ENCODE results near the gene ATF4.
A peak's percentile ranks its signal among the peaks of the same experiment; 100 is the strongest.
"Not testable (repeated sequence)": the region's sequence is repeated elsewhere in the genome, so short reads cannot be mapped to it uniquely, and the experiment has no call there.

ATF4 gene

DNA sequence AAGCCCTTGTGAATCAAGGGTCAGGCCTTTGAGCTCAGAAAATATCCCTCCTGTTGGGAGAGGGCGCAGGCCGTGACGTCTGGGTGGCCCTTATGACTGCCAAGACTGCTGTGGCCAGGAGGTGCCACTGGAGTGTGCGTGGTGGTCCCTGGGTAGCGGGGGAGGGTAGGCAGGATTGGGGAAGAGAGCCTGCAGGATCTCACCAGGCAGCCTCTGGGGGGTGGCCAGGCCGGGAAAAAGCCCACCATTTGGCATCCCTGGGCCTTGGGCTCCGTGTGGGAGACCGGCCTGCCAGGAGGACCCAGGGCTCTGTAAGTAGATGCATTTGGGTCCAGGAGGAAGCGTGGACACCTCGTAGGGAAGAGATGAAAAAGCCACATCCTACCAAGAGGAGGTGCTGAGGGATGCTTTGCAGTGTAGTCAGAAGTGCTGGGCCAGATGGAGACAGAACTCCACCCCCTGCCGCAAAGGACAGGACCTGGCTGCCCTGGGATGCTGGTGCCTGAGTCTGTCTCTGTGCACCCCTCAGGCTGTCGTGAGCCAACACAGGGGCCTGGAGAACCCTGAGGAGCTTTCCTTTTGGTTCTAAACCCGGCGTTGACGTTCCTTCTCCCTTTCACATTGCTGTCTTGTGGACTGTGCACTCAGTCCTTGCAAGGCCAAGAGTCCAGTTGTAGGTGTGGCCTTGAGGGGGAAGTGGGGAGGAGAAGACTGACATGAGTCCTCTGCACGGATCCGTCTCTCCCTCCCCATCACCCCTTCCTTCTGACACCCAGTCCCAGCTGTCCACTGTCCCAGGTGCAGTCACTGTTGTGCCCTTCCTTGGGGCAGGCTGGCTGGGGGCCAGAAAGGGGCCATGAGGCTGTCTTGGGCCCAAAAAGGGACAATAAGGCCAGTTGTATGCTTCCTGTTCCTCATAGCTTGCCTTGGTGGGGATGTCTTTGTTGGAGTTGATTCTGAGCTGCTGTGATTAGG is 31.0 kb upstream of the ATF4 start:
- DNase-seq = no peak

DNA sequence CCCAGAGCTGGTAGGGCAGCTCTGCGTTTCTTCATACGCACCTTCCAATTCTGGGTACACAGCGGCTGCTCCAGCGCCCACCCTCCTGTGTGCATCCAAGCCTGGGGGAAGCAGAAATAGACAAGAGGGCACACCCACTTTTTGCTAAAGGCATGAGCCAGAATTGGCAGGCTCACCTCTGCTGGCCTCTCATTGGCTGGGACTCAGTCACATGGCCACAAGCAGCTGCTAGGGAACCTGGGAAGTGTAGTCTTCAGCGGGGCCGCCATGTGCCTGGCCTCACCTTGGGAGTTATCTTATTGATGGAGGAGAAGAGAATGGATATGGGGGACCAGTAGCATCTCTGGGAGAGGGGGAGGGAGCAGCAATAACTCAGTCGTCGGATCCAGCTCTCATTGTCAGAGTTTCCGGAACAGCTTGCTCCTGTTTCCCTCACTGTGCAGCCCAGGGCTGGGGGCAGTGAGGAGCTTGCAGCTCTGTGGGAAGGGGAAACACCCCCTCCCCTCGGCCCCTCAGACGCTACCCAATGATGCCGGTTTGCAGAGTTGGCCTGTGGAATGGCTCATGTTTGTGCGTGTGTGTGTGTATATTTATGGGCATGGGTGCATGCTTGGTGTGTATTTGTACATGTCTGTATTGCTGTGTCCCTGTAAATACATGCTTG is 30.1 kb upstream of the ATF4 start:
- DNase-seq = peak; percentile 84

DNA sequence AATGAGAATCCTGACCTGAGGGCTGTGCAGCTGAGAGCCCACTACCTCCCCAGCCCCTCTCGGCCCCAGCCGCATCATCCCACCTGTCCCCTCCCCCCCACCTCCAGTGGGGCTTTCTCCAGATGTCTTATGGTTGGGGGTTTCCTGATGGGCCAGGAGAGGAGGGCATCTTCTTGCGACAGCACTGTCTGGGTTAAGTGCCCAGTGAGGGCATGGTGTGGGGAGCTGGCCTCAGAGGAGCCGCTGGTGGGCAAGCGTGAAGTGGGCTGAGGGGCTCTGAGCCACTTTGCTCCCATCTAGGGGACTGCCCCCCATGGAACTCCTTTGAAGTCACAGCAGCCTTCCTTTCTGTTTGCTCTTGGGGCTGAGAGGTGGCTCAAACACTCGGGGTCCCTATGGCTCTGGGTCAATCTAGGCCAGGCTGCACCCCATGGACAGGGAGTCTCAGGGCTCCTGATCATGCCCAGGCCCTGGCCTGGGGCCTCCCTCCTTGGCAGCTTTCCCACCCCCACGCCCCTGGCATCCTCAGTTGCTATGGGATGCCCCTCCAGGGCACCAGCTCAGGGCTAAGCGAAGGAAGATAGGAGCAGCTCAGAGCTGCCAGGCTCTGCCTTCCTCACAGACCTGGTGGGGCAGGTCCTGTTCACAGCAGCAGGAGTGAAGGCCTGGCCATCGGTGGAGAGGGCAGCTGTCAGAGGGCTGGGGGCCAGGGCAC is 29.2 kb upstream of the ATF4 start:
- DNase-seq = no peak

DNA sequence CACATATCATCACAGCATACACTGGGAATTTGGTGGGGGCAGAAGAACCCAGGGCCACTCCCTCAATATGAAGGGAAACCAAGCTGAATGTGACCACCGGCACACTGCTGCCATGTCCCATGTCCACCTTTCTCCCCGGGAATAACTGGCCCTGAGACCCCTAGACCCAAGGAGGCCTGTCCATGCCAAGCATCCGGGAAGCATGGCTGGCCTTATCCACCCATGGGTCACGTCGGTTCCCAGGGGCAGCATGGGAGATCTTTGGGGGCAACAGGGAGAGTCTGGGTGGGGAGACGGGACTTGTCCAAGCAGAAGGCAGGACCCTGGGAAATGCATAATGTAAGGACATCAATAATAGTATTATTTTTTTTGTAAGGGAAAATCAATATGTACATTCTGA is 28.7 kb upstream of the ATF4 start:
- DNase-seq = no peak

DNA sequence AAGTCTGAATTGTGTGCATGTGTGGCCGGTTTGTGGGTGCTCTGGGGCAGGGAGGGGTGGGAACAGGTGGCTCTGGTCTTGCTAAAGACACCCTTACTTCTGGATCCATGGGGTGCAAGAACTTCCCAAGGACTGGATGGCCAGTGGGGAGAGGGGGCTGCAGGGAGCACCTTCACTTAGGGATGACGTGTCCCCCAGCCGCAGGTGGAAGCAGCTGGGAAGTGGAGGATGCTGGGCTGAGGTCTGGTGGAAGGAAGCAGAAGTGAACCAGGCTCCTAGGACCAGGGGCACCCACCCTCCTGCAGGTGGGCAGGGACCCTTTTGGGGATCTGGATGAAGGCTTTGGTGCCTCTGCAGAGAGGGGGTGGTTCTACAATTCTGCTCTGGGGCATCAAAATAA is 28.2 kb upstream of the ATF4 start:
- DNase-seq = no peak

DNA sequence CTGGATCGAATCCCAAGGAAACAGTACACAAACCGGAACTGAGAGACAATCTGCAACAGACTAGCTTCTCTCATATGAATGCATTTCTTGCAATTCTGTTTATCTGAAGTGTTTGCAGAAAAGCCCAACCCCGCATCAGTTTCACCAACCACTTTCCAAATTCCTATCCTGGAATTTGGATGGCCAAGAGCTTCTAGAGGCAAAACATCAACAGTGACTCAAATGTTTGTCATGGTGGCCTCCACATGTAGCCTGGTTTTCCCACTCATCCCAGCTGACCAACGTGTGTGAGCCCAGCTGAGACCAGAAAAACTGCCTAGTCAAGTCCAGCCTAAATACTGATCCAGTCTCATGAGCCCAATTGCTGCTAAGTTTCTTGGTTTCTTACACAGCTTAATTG is 26.6 kb upstream of the ATF4 start:
- no peak for DNase-seq

DNA sequence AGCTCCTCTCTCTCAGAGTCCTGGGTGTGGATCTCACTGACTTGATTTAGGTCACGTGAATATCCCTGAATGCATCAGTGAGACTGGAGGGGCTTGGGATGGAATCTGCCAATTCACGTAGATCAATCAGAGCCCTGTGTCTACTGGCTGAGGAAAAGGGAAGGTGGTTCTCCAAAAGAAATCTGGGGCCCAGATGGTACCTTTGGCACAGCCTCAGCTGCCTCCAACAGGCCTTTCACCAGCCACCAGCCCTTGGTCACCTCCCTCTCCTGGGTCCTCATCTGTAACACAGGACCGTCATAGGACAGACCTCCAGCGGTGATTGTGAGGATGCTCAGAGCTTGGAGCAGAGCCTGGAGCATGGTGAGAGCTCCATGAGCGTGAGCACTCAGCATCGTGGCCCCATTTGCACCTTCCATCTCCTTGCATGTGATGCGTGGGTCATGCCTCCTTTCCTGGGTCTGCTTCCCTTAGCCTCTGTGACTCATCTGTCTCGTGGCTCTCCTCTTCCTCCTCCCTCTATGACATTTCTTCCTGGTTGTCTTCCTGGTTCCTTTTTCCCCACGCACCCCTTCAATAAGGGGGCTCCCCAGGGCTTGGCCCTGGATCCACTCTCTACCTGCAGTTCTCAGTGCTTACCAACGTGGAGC is 25.8 kb upstream of the ATF4 start:
- no peak for DNase-seq

DNA sequence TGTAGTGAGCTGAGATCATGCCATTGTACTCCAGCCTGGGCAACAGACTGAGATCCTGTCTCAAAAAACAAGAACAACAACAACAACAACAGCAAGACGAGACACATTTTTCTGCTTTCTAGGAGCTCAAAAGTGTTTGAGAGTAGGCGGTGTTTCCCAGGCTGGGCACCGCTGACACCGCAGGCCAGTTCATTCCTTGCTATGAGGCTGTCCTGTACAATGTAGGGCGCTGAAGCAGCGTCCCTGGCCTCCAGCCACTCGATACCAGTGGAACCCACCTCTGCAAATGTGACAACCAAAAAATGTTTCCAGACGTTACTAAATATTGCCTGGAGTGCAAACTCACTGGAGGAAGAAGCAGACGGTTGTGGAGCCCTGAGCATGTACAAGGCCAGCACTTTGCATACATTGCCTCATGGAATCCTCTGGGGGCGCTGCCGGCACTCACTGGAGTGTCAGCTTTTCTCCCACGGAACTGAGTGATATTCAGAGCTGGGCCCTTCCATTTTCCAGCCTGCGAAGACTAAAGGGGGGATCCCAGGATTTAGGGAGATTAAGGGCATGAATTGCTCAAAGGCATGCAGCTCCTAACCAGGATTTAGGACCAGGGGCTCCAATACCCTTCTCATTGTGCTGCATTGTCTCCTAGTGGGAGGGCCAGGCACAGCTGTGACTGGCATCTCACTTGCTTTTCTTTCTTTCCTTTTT is 24.1 kb upstream of the ATF4 start:
- DNase-seq = peak; percentile 92

DNA sequence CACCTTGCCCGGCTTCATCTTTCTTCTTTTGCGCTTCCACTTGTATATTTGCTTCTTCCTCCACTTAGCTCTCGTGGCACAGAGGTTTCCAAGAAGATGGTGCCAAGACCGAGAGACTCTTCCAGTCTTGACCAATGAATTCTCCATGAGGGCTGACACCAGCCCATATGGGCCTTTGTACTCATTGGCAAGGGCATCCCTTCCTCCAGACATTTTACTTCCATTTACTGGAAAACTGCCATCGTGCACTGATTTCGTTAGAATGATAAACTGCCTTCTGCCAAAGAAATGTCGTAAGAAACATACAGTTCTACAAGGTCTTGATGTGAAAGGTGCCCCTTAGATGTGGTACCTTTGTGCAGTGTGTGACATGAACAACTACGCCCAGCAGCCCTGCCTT is 22.9 kb upstream of the ATF4 start:
- DNase-seq = no peak

DNA sequence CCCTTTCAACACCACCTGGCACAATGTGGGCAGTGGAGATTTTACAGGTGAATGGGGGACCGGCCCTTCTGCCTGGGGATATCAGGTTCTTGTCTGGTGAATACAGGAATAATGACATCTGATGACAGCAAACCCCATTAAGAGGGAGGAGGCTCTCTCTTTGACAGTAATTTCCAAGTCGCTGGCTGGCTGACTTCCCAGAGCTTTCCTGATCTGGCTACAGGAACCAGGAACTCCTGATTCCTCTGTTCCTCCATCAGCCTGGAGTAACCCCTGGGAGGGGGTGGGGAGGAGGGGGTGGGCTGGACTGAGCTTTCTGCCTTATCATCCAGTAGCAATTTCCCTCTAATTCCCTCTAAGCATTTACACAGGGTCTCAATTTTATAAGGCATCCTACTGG is 22.0 kb upstream of the ATF4 start:
- DNase-seq = no peak

DNA sequence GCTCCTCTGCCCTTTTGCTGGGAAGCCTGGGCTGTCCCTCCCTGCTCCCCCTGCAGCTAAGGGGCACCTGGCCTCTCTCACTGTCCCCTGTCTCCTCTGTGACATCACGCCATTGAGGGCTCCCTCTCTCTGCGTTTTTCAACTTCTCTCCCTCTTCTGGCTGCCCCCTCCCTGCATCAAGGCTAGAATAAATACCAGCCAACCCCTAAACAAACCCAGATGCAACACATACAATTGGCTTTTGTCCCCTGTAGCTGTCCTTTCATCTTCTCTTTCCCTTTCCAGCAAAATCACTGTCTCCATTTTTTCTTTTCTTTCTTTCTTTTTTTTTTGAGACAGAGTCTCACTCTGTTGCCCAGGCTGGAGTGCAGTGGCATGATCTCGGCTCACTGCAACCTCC is 21.6 kb upstream of the ATF4 start:
- DNase-seq = peak; percentile 18

DNA sequence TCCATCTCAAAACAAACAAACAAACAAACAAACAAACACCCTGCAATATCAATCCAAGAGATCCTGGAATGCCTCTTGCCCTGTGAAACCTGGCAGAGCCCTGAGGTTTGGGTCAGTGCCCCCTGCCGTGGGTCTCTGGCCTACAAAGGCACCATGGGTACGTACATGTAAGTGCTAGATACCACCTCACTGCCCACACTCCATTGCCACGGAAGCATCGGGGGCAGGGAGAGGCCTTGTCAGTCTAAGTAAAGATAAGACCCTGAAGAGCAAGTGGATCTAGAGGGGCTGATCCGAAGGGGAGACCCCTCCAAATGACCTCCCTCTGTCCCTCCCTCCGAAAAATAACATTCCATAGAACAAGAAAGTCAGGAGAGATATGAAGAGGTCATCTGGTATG is 20.3 kb upstream of the ATF4 start:
- DNase-seq = no peak

DNA sequence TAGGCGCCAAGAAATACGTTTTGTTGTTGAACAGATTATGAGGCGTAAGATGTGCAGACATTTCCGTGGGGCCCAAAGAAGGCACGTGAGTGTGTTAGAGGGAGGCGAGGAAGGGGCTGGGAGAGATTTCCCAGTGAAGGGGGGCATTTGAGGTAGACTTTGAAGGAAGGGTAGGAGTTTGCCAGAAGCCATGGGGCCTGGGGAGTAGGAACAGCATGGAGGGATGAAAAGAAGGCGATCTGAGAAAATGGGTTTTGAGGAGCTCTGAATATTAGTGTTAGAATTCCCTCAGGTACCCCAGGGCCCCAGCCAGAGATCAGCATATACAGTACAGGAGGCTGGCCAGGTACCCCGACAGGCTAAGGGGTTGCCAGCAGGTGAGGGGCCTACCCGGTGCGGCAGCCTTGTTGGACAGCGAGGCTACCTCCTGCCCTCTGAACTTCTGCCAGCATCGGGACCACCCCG is 18.7 kb upstream of the ATF4 start:
- DNase-seq = no peak

DNA sequence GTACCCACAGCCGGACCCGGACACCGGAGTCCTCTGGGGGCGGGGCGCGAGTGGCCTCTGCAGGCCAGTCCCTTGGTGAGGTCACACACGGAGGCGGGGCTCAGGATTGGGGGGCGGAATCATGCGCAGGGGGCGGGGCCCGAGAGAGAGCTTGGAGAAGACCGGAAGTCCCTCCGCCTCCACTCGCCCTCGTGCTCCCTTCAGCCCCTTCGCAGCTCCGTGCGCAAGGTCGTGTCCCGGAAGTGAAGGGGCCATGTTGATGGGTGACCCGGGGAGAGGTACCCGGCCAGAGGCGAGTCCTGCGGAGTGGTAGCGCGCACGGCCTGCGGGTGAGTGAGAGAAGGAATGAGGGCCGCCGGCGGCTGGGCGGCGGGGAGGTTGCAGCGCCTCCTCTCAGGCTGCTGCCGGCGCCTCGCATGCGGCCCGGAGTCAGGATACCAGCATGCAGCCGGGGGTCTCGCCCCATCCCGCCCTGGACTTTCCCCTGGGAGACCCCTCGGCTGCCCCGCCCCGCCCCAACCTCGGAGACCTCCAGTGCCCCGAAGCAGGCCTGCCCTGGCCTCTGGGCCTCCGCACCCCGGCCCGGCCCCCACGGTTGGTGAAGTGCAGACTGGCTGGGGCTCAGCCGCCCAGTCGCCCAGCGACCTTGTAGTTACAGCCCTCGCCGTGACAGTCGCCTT is 18.1 kb upstream of the ATF4 start, which contains the start of gene MIEF1:
TSS of gene MIEF1 (plus strand) at position 182 of the 680 bp plus-strand sequence. CDS start 9,005 bp downstream, outside the sequence.
- DNase-seq = peak; percentile 98

DNA sequence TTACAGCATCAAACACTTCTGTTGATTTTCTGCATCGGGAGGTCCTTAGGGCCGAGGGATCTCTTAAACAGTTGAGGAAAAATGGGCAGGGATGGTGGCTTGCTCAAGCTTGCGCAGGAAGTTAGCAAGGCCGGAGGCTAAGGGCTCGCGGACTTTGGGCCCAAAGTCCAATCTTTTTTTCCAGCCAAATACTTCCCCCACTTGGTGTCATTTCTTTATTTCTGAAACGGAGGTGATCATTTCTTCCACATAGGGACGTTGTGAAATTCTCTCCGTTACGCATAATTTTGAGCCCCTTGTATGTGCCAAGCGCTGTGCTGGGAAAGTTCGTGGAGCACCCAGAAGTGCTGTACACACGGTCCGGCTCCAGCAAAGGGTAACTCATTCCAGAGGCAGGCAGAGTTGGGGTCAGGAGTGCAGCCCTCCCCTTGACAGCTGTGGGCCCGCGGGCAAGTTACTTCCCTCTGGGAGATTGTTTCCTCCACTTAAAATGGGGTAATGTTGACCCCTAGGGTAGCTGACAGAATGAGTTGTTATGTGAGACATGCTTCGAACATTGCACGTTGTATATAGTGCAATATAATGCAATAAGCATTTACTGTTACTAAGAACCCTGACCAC is 17.5 kb upstream of the ATF4 start:
- DNase-seq = no peak

DNA sequence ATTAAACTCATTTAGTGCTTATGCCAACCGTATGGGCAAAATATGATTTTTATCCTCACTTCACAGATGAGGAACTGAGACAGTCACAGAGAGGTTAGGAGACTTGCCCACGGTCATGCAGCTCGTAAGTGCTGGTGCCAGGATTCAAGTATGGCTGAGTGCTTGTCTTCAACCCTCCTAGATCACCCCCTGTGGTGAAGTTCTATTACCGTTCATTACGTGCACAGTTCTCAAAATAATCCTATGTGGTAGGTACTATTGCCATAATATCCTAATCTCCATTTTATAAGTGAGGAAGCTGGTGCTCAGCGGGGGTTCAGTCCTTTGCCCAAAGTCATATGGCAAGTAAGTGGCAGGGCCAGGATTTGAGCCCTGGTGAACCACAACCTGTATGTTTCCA is 16.7 kb upstream of the ATF4 start:
- no peak for DNase-seq

DNA sequence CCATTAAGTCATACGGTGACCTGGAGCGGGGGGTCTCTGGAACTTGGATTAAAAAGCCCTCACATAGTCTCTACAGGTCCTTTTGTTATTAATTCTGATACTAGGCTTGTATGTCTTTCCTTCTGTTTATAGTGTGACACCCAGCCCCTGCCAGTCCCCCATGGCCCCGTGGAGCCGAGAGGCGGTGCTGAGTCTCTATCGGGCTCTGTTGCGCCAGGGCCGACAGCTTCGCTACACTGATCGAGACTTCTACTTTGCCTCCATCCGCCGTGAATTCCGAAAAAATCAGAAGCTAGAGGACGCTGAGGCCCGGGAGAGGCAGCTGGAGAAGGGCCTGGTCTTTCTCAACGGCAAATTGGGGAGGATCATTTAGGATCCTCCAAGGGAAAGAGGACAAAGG is 16.3 kb upstream of the ATF4 start:
- no peak for DNase-seq

DNA sequence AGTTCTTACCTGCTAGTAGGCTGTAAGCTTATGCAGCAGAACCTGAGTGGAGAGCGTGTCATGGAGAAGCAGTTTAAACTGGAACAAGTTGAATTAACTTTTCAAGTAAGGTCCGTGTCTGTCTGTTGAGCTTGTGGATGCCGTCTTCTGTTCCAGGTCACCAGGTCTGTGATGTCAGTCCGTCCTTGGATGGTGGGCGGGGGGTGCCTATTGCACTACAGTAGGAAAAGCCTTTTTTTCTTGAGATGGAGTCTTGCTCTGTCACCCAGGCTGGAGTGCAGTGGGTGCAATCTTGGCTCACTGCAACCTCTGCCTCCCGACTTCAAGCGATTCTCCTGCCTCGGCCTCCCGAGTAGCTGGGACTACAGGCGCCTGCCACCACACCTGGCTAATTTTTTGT is 13.3 kb upstream of the ATF4 start:
- not testable (repeated sequence) for DNase-seq

DNA sequence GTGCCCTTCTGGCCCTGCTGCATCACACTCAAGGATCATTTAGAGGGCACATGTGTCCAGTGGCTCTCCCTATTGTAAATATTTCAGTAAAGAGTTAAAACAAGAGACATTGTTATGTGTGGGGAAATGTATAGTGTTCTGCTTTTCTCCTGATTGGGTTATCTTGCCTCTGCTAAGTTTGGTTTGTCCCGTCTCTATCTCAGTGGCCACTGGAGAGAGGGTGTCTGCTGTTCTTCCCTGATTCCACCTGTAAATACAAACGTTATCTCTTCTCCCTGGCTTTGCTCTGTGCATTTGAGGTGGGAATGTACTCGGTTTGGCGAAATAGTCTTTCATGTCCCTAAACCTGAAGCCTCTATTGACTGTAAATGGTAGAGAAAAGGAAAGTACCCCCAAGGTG is 12.0 kb upstream of the ATF4 start:
- no peak for DNase-seq

DNA sequence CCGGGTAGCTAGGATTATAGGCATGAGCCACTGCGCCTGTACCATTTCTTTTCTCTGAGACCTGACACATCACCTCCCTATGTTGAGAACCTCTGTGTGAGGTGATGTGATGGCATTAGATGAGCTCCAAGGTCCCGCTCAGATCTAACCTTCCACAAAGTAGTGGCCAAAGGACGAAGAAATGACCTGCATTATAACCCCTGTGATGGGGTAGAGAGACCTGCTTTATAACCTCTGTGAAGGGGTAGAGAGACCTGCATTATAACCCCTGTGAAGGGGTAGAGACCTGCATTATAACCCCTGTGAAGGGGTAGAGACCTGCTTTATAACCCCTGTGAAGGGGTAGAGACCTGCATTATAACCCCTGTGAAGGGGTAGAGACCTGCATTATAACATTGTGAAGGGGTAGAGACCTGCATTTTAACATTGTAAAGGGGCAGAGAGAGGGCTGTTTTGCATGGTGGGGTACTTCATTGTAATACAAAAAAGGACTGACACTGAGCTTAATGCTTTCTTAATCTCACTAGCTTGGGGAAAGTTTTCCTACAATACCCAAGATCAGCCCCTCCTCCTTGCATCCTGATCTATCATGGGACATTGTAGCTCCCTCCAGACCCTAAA is 9.7 kb upstream of the ATF4 start:
- DNase-seq = no peak

DNA sequence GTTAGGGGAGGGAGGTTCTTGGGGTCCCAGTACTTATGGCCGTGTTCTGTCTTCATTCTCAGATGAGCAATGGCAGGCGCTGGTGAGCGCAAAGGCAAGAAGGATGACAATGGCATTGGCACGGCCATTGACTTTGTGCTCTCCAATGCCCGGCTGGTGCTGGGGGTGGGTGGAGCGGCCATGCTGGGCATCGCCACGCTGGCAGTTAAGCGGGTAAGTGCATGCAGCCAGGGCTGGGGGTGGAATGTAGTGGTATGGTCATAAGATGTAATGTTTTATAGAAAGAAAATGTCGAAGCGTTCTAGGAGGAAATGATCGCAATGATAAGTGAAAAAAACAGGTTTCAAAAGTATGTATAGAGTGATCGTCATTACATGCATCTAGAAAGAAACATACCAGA is 9.1 kb upstream of the ATF4 start:
- DNase-seq = no peak
